ENCODE measurements around the gene JPT1. TPM values are rescaled to one million over a fixed set of nuclear protein-coding genes. Genes with fewer than 3 reads are reported as not detected.
"Not testable (repeated sequence)": the region's sequence is repeated elsewhere in the genome, so short reads cannot be mapped to it uniquely, and the experiment has no call there.

The JPT1 gene
- total RNA-seq, 1 experiment from 2014 or later: 342 TPM

DNA sequence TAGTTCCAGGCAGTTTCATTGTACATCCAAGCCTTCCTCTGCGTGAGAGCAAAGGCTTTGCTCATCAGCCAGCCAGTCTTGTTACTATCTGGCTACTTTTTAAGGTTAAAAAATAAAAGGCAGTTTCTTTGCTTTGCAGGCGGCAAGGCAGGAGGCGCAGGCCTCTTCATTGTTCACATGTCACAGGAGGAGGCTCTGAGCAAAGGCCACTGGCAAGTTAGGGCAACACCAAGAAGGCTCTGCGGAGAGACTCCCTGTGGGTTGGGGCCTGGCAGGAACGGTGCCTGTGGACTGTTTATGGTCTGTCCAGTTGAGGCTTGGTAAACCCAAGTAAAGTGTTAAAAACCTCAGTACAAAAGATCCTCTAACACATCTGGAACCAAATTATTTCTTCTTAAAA is 18.9 kb downstream of the JPT1 start:
- TSS peak; percentile 27 for BruUV-seq (replicated peaks)
- peaks cover 35% of the 10 kb centered on the region for H3K36me3 Mint-ChIP-seq (ENCODE audit: insufficient read depth, unreplicated experiment)
- H3K27me3 Mint-ChIP-seq (ENCODE audit: insufficient read depth, unreplicated experiment): no peaks in the 10 kb centered on the region
- TF ChIP-seq CTCF (IDR thresholded peaks at IDR 0.05; ENCODE audit: unreplicated experiment): no peak
- CTCF ChIA-PET: interaction anchor here (0.5 kb wide), 1 partner anchor 15 kb away, joined by 5 read pairs; no protein-coding TSS in a partner anchor
- H3K4me3 Mint-ChIP-seq (ENCODE audit: unreplicated experiment): no peak overlapping the region
- intact Hi-C loops (cut with micrococcal nuclease): no loop called here
- peaks cover 4% of the 10 kb centered on the region for H3K4me1 Mint-ChIP-seq (ENCODE audit: insufficient read depth, unreplicated experiment)
- no peaks in the 10 kb centered on the region for H3K9me3 Mint-ChIP-seq (ENCODE audit: unreplicated experiment)
- no peak overlapping the region for H3K27ac Mint-ChIP-seq (ENCODE audit: low read depth, unreplicated experiment)
- POLR2A ChIA-PET: no interaction called here
- no peak for DNase-seq (ENCODE audit: unreplicated experiment)

DNA sequence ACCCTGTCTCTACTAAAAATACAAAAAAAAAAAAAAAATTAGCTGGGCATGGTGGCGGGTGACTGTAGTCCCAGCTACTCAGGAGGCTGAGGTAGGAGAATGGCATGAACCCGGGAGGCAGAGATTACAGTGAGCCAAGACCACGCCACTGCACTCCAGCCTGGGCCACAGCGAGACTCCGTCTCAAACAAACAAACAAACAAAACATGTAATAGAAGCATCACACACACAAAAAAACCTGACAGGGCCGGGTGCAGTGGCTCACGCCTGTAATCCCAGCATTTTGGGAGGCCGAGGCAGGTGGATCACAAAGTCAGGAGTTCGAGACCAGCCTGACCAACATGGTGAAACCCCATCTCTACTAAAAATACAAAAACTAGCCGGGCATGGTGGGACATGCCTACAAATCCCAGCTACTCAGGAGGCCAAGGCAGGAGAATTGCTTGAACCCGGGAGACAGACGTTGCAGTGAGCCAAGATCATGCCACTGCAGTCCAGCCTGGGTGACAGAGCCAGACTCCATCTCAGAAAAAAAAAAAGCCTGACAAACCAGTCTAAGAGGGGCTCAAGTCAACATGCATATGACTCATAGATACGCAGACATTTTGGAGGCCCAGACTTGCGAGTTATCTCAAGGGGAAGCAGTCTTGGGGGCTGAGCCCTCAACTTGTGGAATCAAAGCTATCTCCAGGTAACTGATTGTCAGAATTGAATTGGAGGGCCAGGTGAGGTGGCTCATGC is 20.5 kb downstream of the JPT1 start:
- H3K4me1 Mint-ChIP-seq (ENCODE audit: insufficient read depth, unreplicated experiment); H3K27me3 Mint-ChIP-seq (ENCODE audit: insufficient read depth, unreplicated experiment); H3K4me3 Mint-ChIP-seq (ENCODE audit: unreplicated experiment); intact Hi-C loops (cut with micrococcal nuclease); H3K27ac Mint-ChIP-seq (ENCODE audit: low read depth, unreplicated experiment); H3K9me3 Mint-ChIP-seq (ENCODE audit: unreplicated experiment); DNase-seq (ENCODE audit: unreplicated experiment); BruUV-seq (replicated peaks): not testable (repeated sequence)
- POLR2A ChIA-PET: interaction anchor here (0.6 to 4.4 kb wide), 5 partner anchors 13 to 50 kb away, joined by 3 to 24 read pairs (median 3); partner anchors contain the start of gene JPT1
- CTCF ChIA-PET: interaction anchor here (0.6 to 8.2 kb wide), 7 partner anchors 9 to 106 kb away, joined by 3 to 100 read pairs (median 4); no protein-coding TSS in a partner anchor
- peaks cover 26% of the 10 kb centered on the region for H3K36me3 Mint-ChIP-seq (ENCODE audit: insufficient read depth, unreplicated experiment)

GRCh38 chr17:75133001-75133400 is 21.3 kb downstream of the JPT1 start:
- POLR2A ChIA-PET: interaction anchor here (0.6 to 4.4 kb wide), 6 partner anchors 10 to 32 kb away, joined by 3 to 24 read pairs (median 4); partner anchors contain the start of gene JPT1
- Mint-ChIP-seq H3K27ac (ENCODE audit: low read depth, unreplicated experiment) (no peak overlapping the region), H3K4me1 (ENCODE audit: insufficient read depth, unreplicated experiment) (peaks cover 7% of the 10 kb centered on the region), H3K36me3 (ENCODE audit: insufficient read depth, unreplicated experiment) (peaks cover 18% of the 10 kb centered on the region), H3K4me3 (ENCODE audit: unreplicated experiment) (no peak overlapping the region), H3K9me3 (ENCODE audit: unreplicated experiment) (no peaks in the 10 kb centered on the region), H3K27me3 (ENCODE audit: insufficient read depth, unreplicated experiment) (no peaks in the 10 kb centered on the region)
- CTCF ChIA-PET: interaction anchor here (1.3 to 8.2 kb wide), 5 partner anchors 18 to 72 kb away, joined by 5 to 100 read pairs (median 23); no protein-coding TSS in a partner anchor
- DNase-seq (ENCODE audit: unreplicated experiment): no peak
- no peak for TF ChIP-seq CTCF (IDR thresholded peaks at IDR 0.05; ENCODE audit: unreplicated experiment)
- intact Hi-C loops (cut with micrococcal nuclease): no loop called here
- no TSS peak for BruUV-seq (replicated peaks)

- H3K27me3 Mint-ChIP-seq (ENCODE audit: insufficient read depth, unreplicated experiment); H3K9me3 Mint-ChIP-seq (ENCODE audit: unreplicated experiment); intact Hi-C loops (cut with micrococcal nuclease); DNase-seq (ENCODE audit: unreplicated experiment); H3K4me1 Mint-ChIP-seq (ENCODE audit: insufficient read depth, unreplicated experiment): not testable (repeated sequence)
- POLR2A ChIA-PET: interaction anchor here (0.6 to 4.4 kb wide), 15 partner anchors 9 to 140 kb away, joined by 3 to 32 read pairs (median 5); partner anchors contain the start of genes ARMC7, JPT1 and NUP85
- Mint-ChIP-seq H3K27ac (ENCODE audit: low read depth, unreplicated experiment) (peak overlapping the region; percentile 63), H3K4me3 (ENCODE audit: unreplicated experiment) (peak overlapping the region; percentile 84), H3K36me3 (ENCODE audit: insufficient read depth, unreplicated experiment) (peaks cover 14% of the 10 kb centered on the region)
- CTCF ChIA-PET: interaction anchor here (0.7 to 8.2 kb wide), 9 partner anchors 18 to 176 kb away, joined by 3 to 100 read pairs (median 5); partner anchors contain the start of gene ARMC7
- BruUV-seq (replicated peaks): TSS peak; percentile 43
Measured at GRCh38 chr17:75132018-75133000, 22.0 kb downstream of the JPT1 start.

All from MCF 10A (cell line).